SHP77 treated with DMSO at 0.1 percent for 48 hours (cell line): ENCODE results near the gene CCDC8.
"Not testable (repeated sequence)": the region's sequence is repeated elsewhere in the genome, so short reads cannot be mapped to it uniquely, and the experiment has no call there.

Experiments
- DNase-seq: peaks from one replicate; lab custom pipeline; 2025; lab: John Stamatoyannopoulos, UW

CCDC8 gene

DNA sequence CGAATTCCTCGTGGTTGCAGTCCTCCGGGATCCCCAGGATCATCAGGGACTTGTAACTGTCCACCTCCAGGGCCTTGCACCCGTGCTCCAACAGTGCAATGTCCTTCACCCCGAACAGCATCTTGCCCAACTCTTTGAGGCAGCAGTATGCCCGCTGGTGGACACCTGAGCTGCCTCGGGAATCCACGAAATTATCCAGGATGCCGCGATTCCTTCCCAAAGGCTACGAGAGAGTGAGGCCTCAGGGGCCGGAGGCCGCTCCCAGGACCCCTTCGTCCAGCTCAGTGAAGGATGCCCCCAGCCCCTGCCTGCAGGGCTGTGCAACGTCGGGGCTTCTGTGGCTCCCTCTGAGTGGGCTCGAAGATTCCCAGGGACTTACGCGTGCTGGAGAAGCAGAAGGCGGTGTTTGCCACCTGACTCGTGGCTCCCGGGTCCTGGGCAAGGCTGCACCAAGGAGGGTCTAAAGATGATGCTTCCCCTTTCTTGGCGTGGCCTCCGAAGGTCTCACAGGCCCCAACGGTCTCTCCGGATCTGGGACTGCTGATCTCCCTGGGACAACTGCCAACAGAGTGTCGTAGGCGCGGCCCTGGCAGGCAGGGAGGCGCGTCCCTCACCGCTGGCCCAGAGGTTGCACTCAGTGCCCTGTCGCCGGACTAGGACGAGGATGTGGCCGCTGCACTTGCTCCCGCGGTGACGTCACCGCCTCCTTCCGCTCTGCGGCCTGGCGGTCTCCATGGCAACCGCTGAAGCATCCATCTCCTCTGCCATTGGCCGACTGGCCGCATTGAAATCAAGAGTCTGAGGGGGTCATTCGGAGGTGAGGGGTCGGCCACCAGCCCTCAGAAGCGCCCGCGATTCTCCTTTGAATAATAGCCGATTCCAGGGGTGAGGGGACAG, 15.1 kb upstream of the CCDC8 start, which contains the start of gene PNMA8C:
PNMA8C (minus strand) TSS at position 698 of the 897 bp plus-strand sequence; CDS start at position 121, 577 bp downstream.
- peak; percentile 6 for DNase-seq

DNA sequence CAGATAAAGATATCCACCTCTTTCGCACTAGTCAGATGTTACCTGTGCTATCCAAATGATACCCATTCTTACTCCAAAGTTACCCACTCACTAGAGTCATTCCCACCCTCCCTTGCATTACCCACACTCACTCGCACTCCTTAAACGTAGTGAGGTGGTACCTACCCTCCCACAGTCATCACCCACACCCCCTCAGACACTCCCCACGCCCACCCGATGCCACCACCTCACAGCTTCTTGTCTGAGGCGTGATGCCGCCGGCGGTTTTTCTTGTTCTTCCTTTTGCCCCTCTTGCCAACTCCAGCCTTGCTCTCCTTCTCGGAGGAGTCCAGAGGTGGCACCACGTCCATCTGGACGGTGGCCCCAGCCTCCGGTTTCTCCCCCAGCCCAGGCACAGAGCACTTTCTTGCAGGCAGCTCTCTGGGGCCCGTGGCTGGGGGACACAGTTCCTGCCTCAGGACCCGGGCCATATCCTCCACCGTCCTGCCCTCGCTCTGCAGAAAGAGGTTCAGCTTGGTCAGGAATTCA, 14.2 kb upstream of the CCDC8 start:
- no peak for DNase-seq

DNA sequence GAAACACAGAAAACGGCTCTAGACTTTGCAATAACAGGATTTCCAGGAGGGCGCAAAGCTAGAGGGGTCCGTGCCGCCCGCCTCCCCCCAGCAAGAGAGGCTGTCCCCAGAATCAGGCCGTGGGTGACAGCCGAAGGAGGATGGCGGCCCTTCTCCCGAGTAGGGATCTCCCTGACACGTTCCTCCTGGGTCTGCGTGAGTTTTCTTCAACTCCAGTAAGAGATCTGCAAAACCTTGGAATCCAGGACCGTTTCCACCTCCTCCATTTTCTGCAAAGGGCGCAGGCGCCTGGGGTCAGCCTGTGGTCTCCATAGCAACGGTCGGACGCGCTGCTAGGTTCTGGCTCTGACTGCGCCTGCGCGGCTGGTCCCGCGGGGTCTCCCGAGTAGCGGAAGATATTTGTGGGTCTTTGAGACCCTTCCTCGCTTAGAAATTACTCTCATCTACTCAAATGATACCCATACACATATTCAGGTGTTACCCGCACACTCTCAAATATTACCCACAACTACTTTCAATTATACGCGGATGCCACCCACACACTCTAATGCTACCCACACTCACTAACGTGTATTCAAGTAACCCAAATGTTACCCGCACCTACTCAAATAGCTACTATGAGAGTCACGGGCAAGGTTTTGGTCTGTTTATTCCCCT, 13.3 kb upstream of the CCDC8 start:
- no peak for DNase-seq

DNA sequence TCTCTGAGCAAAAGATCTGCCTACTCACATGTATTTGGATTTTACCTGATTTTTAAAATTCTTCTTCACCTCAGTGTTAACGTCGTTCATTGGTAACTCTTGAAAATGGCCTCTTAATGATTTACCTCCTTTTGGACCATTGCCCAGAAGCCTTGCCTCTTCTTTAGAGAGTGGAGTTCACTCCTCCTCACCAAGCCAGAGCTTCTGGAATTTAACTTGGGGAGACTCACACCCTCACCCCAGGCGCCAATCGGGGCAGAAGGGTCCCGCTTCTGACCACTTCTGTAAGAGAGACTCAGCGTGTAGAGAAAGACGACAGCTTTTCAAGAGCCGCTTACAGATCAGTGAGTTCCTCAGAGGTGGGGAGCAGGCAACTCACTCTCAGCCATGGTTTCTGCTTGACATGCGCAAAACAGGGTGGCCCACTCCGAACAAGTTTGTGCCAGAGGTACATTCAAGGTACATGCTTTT, 12.7 kb upstream of the CCDC8 start:
- no peak for DNase-seq

DNA sequence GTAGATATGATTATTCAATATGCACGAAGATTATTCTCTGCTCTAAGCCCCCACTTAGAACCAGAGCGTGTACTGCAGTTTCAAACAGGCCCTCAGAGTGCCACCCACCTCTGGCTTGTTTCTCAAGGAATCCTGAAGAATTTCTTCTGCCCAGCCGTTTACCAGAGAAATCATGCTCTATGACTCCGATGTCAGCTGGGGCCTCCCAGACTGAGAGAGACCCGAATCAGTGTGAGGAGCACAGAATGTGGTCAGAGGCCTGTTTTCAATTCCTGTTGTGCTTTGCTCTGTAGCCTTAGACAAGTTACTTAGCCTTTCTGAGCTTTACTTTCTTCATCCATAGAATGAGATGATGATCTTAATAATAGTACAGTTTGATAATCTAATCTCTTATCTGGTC, 9.8 kb upstream of the CCDC8 start:
- DNase-seq: no peak

DNA sequence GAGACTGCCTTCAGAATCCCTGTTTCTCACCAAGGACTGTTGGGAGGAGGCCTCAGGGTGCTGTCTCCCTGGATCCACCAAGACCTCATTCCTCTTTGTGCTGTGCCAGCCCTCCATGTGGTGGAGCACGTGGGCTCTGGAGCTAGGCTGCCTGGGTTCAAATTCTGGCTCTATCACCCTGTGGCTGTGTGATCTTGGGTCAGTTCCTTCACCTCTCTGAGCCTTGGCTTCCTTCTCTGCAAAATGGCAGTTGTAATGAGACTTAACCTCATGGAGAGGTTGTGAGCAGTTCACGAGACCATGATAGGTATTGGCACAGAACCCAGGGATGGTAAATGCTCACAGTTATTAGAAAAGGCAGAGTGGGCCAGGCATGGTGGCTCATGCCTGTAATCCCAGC, 9.0 kb upstream of the CCDC8 start:
- DNase-seq: no peak

DNA sequence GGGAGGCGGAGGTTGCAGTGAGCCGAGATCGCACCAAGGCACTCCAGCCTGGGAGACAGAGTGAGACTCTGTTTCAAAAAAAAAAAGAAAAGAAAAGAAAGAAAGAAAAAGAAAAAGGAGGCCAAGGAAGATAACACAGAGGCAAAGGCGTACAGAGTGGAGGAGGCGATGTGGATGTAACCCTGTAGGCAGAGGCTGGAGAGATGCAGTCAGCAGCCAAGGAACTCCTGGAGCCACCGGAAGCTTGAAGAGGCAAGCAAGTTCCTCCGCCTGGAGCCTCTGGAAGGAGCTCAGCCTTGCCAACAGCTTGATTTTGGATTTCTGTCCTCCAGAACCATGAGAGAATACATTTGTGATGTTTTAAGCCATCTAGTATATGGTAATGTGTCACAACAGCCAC, 6.7 kb upstream of the CCDC8 start:
- no peak for DNase-seq

DNA sequence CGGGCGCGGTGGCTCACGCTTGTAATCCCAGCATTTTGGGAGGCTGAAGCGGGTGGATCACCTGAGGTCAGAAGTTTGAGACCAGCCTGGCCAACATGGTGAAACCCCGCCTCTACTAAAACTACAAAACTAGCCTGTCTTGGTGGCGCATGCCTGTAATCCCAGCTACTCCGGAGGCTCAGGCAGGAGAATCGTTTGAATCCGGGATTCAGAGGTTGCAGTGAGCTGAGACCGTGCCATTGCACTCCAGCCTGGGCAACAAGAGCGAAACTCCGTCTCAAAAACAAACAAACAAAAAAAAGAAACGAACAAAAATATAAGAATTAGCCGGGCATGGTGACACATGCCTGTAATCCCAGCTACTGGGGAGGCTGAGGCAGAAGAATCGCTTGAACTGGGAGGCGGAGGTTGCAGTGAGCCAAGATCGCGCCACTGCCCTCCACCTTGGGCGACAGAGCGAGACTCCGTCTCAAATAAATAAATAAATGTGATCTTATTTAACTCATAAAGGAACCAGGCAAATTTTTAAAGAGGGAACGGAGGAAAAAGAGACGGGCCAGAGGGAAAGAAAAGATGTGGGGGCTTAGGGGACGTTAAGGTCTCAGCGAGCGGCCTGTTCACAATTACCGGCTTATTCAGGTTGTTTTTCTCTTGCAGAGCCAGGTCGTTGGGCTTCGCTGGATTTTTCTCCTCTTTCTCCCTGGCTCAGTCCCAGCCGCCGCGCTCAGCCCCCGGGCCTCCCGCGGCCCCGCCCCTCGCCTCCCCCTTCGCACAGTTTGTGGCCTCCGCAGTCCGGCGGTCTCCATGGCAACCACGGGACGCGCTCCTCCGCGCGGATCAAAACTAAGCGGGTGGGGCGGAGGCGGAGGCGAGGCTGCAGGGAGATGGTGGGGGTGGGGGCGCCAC, 2.7 kb upstream of the CCDC8 start:
- peak; percentile 33 for DNase-seq

DNA sequence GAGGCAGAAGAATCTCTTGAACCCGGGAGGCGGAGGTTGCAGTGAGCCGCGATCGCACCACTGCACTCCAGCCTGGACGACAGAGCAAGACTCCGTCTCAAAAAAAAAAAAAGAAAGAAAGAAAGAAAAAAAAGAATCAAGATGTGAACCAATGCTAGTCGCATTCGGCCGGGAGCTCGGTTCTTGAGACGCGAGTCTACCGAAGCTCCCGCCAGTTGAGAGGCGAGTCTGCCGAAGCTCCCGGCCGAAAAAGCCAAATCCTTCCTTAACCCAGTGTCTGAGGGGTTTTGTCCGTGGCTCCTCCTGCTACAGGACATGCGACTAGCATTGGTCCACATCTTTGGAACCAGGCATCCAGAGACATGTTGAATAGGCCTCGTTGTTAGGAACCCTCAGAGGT, 1.5 kb upstream of the CCDC8 start:
- not testable (repeated sequence) for DNase-seq

DNA sequence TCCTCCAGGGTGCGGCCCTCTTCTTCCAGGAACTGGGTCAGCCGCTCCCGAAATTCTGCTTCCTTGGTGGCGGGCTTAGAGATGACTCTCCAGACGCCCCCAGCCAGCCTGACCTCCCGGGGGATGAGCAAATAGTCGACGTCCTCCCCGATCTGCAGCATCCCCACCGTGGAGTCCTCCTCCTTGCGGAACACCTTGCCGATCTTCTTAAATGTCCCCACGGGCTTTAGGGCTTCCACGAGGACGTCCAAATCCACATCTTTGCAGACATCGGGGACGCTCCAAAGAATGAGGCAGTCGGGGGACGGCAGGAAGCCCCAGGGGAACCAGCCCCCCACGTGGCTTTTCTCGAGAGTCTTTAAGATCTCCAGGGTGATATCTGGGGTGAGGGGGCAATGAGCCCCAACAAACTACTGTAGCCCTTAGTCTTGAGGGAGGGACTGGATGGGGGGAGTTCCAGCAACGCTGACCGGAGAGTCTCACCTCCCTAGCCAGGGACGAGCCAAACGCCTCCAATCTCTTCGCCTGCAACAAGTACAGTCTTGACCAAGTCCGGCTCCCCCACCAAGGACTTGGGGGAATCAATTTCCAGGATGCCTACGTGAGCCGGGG, 608 bp downstream of the CCDC8 start:
- DNase-seq: no peak

DNA sequence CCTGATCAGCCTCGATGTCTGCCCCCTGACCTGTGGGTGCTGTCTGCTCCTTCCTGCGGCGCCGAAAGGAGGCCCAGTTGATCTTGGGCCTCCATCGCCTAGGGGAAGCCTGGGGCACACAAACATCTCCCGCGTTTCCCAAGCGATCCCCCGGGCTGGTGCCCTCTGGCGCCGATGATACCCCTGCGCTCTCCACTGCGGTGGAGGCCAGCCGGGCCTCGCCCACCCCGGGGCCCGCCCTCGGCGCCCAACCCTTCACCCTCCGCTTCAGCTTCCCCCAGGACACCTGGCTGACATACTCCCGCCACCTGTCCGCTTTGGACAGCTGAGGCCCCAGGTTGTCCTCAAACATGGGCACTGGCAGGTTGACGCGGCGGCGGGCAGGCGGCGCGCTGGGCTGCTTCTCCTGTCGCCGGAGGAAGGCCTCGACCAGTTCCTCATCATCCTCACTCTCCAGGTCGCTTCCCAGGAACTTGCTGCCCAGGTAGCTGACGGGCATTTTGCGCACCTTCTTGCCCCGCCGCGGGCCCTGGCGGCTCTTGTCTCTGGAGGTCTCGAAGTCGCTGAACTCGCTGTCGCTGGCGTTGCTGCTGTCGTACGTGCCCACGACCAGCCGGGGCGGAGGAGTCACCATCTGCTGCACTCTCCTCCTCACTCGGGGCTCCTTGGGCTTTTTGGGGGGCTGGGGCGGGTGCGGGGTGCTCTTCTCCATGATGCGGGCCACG, 1.3 kb downstream of the CCDC8 start:
- no peak for DNase-seq

DNA sequence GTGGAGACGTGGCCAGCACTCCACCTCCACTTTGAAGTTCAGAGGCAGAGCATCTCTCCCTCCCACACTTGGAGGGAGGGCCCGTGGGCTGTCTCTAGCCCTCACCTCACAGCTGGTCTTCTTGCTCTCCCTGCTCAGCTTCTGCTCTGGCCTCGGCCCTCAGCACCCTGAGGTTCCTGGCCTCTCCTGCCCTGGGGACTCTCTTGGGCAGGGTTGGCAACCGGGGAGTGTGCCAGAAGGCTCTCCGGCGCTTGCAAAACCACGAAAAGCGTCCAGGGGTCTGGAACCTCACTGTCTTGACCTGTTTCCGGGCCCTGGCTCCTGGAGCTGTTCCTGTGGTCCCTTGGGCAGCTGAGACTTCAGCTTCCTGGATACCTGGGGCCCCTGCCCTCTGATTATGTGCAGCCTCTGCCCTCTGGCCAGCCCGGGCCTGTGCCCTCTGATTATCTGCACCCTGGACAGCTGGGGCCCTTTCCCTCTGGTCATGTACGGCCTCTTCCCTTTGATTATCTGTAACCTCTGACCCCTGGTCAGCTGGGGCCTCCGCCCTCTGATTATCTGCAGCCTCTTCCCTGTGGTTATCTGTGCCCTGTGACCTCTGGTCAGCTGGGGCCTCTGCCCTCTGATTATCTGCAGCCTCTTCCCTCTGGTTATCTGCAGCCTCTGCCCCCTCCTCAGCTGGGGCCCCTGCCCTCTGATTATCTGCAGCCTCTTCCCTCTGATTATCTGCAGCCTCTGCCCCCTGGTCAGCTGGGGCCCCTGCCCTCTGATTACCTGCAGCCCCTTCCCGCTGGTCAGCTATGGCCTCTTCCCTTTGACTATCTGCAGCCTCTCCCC, 2.1 kb downstream of the CCDC8 start:
- no peak for DNase-seq

DNA sequence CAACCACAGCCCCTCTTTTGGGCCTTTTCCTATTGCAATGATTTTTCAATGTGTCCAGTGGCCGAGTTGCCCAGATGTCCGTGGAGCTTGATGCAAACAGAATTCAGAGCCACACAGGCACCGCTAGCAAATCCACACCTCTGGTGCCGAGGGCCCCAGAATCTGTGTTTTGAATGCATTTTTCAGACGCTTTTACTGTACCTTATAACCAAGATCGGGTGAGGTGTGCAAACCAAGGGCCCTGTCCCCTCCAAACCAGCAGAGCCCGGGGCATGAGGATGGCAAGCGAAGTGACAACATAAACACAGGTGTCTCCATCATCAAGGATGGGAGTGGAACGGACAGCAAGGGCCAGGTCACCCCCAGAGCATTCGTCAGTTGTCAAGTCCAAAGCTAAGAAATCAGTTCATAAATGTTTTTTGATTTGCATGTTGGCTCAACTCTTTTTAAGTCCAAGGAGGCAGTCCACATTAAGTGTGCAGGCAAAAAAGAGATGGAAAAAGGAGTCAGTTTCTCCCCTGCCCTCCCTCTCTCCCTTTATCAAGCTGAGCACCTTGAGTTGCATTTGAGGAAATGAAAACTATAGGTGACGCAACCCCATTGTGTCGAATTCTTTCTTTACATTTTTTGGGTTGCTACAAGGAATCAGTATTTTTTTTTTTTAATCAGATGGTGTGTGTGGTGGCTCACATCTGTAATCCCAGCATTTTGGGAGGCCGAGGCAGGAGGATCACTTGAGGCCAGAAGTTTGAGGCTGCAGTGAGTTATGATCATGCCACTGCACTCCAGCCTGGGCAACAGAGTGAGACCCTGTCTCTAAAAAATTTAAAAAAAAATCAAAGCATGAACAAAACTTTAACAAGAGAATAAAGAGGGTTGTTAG, 2.9 kb downstream of the CCDC8 start:
- no peak for DNase-seq

DNA sequence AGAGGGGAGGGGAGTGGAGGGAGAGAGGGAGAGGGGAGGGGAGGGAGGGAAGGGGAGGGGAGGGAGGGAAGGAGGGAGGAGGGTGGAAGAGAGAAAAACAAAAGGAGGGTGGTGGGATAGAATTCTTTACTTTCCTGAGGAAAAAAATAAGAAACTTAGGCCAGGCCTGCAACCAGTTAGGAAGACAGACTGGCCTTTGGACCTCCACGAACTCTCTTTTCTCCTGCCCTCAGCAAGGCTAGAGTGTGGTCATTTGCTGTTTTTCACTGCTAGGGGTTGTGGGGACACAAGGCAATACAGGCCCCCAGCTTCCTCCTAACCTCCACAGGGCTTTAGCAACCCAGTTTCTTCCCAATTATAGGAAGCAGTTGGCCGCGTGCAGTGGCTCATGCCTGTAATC, 4.2 kb downstream of the CCDC8 start:
- DNase-seq: no peak

DNA sequence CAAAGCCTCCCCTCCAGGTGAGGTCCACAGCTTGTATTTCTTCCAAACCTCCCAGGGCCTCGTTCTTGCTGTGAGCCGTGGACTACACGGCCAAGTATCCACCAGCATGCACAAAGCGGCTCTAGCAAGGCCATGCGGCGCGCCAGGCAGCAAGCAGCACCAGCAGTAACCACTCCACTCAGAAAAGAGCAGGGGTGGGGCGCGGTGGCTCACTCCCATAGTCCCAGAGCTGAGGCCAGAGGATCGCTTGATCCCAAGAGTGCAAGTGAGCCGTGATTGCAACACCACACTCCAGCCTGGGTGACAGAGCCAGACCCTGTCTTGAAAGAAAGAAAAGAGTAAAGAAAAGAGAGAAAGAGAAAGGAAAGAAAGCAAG, 4.7 kb downstream of the CCDC8 start:
- no peak for DNase-seq

DNA sequence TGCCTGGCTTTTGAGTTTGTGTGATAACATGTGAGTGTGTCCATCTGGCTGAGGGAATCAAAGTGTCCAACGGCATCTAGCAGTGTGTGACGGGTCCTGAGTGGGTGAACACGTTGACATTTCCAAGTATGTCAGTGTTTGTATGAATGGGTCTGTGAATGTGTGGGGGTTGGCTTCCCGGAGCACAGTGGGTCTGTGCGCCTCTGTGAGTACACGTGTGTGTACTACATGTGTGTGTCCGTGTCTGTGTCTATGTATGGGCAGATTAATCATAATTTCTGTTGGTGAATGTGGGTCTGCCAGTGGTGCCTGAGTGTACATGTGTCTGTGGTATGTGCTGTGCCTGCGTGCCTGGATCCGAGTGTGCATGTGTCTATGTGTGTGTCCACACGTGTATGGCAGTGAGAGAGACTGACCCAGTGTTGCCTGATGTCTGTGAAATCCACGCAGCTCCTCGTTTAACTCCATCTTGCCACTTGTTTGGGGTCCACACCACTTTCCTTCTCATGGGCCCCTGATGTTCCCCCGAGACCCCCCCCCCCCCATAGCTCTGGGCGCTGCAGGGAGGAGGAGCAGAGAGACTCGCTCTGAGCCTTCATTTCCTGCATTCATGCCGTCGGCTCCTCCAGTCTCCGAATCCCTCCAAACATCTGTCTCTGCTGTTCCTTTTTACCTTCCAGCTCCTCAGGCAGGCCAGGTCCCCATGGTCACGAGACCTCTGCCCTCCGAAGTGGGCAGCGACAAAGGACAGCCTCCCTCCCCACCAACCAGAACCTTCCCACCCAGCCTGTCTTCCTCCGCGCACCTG, 5.3 kb downstream of the CCDC8 start:
- DNase-seq: no peak

DNA sequence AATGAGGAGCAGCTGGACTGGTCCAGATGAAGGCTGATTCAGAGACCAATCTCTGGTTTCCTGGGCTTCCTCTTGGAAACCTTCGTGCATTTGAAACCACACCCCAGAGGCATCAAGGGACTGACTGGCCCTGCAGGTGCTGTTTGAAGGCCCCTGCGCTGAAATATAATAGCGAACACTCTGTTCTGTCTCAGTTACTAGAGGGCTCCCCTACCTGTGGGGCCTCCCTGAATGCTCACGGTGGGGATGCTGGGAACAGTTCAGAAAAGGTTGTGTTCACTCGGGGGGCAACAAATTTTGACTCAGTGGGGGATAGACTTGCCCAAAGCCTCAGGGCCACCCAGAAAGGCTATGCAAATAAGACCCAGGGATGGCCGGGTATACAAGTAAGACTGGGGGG, 6.4 kb downstream of the CCDC8 start:
- DNase-seq: no peak
